Stimulated activated CD8-positive, alpha-beta memory T cell treated with anti-CD3 and anti-CD28 coated beads, Interleukin-4, amount 100 ng/mL, for 4 hours (primary cell): Measurements from ENCODE around the gene BCAS3.
"Not testable (repeated sequence)": the region's sequence is repeated elsewhere in the genome, so short reads cannot be mapped to it uniquely, and the experiment has no call there.

Source experiments
- DNase-seq, 2 donors: peaks; one replicate each; pipeline ENCODE4 v3.0.0-alpha.2; 2020; ENCODE audit warnings: low read depth in 2 of 2, low spot score in 1 of 2

The BCAS3 gene

GRCh38 chr17:60744355-60744966, 66.8 kb downstream of the BCAS3 start:
- DNase-seq, result no peak

- no peak for DNase-seq
These were observed 67.9 kb downstream of the BCAS3 start for GRCh38 chr17:60745544-60745943.

- no peak for DNase-seq
These were observed 69.6 kb downstream of the BCAS3 start for GRCh38 chr17:60747069-60747808.

GRCh38 chr17:60748204-60748603, 70.6 kb downstream of the BCAS3 start:
- DNase-seq, result no peak

- no peak for DNase-seq
These were observed 71.4 kb downstream of the BCAS3 start for GRCh38 chr17:60749050-60749449.

- no peak for DNase-seq
These were observed 72.1 kb downstream of the BCAS3 start for GRCh38 chr17:60749708-60750107.

- DNase-seq, result no peak
These were observed 73.0 kb downstream of the BCAS3 start for GRCh38 chr17:60750640-60751039.

- DNase-seq, result no peak
These were observed 74.2 kb downstream of the BCAS3 start for GRCh38 chr17:60751884-60752283.

- DNase-seq, result no peak
These were observed 75.4 kb downstream of the BCAS3 start for GRCh38 chr17:60752873-60753577.

GRCh38 chr17:60754057-60754604, 76.5 kb downstream of the BCAS3 start:
- no peak for DNase-seq

- not testable (repeated sequence) for DNase-seq
These were observed 79.1 kb downstream of the BCAS3 start for GRCh38 chr17:60756798-60757197.

- no peak for DNase-seq
These were observed 79.8 kb downstream of the BCAS3 start for GRCh38 chr17:60757437-60757836.

- DNase-seq, result no peak
These were observed 82.1 kb downstream of the BCAS3 start for GRCh38 chr17:60759756-60760155.

GRCh38 chr17:60761301-60761700, 83.7 kb downstream of the BCAS3 start:
- not testable (repeated sequence) for DNase-seq

- no peak for DNase-seq
These were observed 89.1 kb downstream of the BCAS3 start for GRCh38 chr17:60766778-60767190.

- DNase-seq, result no peak
These were observed 90.2 kb downstream of the BCAS3 start for GRCh38 chr17:60767744-60768308.

GRCh38 chr17:60769327-60769726, 91.7 kb downstream of the BCAS3 start:
- DNase-seq, result no peak

- DNase-seq, result no peak
These were observed 93.3 kb downstream of the BCAS3 start for GRCh38 chr17:60770946-60771422.

- DNase-seq, result not testable (repeated sequence)
These were observed 94.0 kb downstream of the BCAS3 start for GRCh38 chr17:60771621-60772020.

- DNase-seq, result no peak
These were observed 95.9 kb downstream of the BCAS3 start for GRCh38 chr17:60773552-60773951.

- DNase-seq, result no peak
These were observed 104.3 kb downstream of the BCAS3 start for GRCh38 chr17:60781880-60782412.
